Activated T-helper 1 cell treated with anti-CD3 and anti-CD28 coated beads, Interleukin-12 subunit alpha, Interleukin-12 subunit beta, Interleukin-2, Interleukin-4 antibody, amounts not matched to agents 30 ng/mL and 10 ng/mL and 1 ng/mL, durations not matched to agents 14 hours and 24 hours and 36 hours (primary cell): ENCODE results near the gene TNRC18. TPM values are rescaled to one million over a fixed set of nuclear protein-coding genes. Genes with fewer than 3 reads are reported as not detected.
"Not testable (repeated sequence)": the region's sequence is repeated elsewhere in the genome, so short reads cannot be mapped to it uniquely, and the experiment has no call there.

ENCODE experiments used
- DNase-seq: peaks from one replicate; pipeline ENCODE4 v3.0.0; 2021; ENCODE audit warnings: low spot score
- H3K27ac Mint-ChIP-seq: one replicate; pipeline ENCODE4 v1.8.0; 2021; ENCODE audit warnings: mild to moderate bottlenecking, mixed read lengths
- H3K27me3 Mint-ChIP-seq: one replicate; pipeline ENCODE4 v1.8.0; 2022; ENCODE audit warnings: mild to moderate bottlenecking, moderate library complexity, mixed read lengths; ENCODE audit not compliant: insufficient read depth
- H3K36me3 Mint-ChIP-seq: one replicate; pipeline ENCODE4 v1.8.0; 2021; ENCODE audit warnings: low read depth, mixed read lengths
- H3K4me1 Mint-ChIP-seq: one replicate; pipeline ENCODE4 v1.8.0; 2021; ENCODE audit warnings: low read depth, mixed read lengths
- H3K4me3 Mint-ChIP-seq: one replicate; pipeline ENCODE4 v1.8.0; 2021; ENCODE audit warnings: mild to moderate bottlenecking, moderate library complexity, mixed read lengths
- H3K9me3 Mint-ChIP-seq: one replicate; pipeline ENCODE4 v1.8.0; 2021; ENCODE audit warnings: mixed read lengths
- intact Hi-C: fragments of 100-400 bp; cut with micrococcal nuclease; formaldehyde crosslinking; loops from one replicate; pipeline ENCODE4 v1.15.1; 2024
- total RNA-seq: library from RNA; stranded (reverse); gene quantifications from 2 replicates; pipeline ENCODE4 v1.2.3, GENCODE V29; 2022

TNRC18 gene
- total RNA-seq, 1 donor from 2014 or later = 48.7 TPM

DNA sequence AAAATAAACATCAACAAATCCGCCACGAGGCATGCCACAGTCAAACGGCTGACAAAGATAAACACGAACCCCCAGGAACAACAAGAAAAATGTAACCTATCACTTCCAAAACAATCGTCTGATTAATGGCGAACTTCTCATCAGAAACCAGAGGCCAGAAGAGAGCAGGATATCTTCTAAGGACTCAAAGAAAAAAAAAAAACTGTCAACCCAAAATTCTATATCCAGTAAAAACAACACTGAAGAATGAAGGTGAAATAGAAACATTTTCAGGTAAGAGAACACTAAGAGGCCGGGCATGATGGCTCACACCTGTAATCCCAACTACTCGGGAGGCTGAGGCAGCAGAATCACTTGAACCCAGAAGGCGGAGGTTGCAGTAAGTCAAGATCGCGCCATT, 86.6 kb downstream of the TNRC18 start:
- H3K36me3 Mint-ChIP-seq = peaks cover 61% of the 10 kb centered on the region
- H3K4me1 Mint-ChIP-seq = peaks cover 10% of the 10 kb centered on the region

DNA sequence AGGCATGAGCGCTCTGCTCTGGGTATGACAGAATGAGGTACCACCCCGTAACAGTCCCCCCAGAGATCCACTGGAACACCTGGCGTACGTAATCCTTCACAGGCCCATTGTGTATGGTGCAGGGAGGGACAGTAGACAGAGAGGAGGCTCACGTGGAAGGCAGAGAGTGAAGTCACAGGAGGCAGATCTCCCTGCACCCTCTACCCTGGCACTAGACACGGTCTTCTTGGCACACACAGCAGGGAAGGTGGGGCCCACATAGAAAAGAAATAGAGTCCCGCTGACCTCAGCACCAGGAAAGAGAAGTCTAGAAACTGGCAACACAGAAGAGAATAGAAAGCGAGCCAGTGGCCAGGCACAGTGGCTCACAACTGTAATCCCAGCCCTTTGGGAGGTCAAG, 89.0 kb downstream of the TNRC18 start:
- no peak overlapping the region for H3K4me3 Mint-ChIP-seq
- peaks cover 15% of the 10 kb centered on the region for H3K4me1 Mint-ChIP-seq
- H3K27ac Mint-ChIP-seq = no peak overlapping the region
- DNase-seq = no peak
- H3K9me3 Mint-ChIP-seq = peaks cover 15% of the 10 kb centered on the region
- peaks cover 59% of the 10 kb centered on the region for H3K36me3 Mint-ChIP-seq
- H3K27me3 Mint-ChIP-seq = peaks cover 5% of the 10 kb centered on the region
- intact Hi-C loops = no loop called here

More for the DNA sequence above, 86.6 kb downstream of the TNRC18 start:
- peaks cover 2% of the 10 kb centered on the region for H3K27me3 Mint-ChIP-seq
- H3K4me3 Mint-ChIP-seq = no peak overlapping the region
- H3K9me3 Mint-ChIP-seq = peaks cover 25% of the 10 kb centered on the region
- H3K27ac Mint-ChIP-seq = no peak overlapping the region
- intact Hi-C loops = no loop called here
- no peak for DNase-seq

DNA sequence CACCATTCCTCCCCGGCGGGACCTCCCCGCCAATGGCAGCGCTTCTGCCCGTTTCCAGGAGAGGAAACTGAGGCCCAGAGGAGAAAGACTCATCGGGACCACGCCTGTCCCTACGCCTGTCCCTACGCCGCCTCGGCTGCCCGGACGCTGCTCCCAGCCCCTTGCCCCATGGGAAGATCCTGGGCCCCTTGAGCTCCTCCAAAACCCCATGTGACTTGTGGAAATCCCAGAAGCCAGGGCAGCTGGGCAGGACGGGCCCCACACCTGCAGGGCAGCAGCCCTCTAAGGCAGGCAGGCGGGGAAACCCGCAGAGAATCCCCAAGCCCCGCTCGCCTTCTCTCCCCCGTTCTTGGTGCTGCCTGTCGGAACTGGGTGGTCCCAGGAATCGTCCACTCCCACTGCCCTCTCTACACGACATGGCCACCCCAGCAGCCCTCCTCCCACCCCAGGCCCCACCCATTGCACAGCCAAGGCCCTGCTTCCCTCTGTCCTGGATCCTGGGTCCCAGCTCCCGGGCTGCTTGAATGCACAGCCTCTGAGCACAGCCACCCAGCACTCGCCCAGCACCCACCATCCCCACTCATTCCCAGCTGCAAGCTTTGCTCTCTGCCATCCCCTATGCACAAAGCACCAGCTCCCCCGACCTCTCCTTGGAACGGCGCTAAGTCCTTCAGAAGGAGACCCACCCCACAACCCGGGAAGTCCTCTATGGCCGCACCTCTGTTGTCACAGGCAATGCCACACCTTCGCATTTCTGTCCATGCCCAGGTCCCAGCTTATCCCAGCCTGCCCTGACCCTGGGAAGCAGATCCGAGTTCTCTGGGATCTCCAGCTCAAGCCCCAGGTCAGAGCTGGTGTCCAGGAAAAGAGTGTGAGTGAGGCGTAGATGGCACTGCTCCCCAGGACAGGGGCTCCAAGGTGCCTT, 90.3 kb downstream of the TNRC18 start:
- Mint-ChIP-seq H3K4me3 (no peak overlapping the region), H3K27me3 (peaks cover 5% of the 10 kb centered on the region), H3K4me1 (peaks cover 15% of the 10 kb centered on the region), H3K9me3 (peaks cover 15% of the 10 kb centered on the region), H3K27ac (no peak overlapping the region), H3K36me3 (peaks cover 53% of the 10 kb centered on the region)
- intact Hi-C loops = no loop called here
- no peak for DNase-seq

DNA sequence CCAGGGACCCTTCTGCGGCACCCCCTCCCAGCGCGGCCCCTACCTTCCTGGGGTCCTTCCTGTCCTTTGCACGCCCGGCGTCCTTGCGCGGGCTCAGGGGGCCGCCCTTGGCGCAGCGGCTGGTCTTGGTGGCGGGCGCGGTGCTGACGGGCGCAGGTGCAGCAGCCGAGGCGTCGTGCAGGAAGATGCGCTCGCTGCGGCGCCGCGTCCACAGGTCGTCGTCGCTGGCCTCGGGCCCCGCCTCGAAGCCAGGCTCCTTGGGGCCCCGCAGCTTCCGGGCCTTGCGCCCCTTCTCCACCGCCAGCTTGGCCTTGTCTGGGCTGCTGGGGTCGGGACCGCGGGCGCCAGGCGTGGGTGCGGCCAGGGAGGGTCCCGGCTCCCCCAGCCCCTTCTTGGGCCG, 91.1 kb downstream of the TNRC18 start:
- H3K4me1 Mint-ChIP-seq = peaks cover 15% of the 10 kb centered on the region
- intact Hi-C loops = no loop called here
- no peak for DNase-seq
- H3K27ac Mint-ChIP-seq = no peak overlapping the region
- peaks cover 15% of the 10 kb centered on the region for H3K9me3 Mint-ChIP-seq
- peaks cover 5% of the 10 kb centered on the region for H3K27me3 Mint-ChIP-seq
- H3K4me3 Mint-ChIP-seq = no peak overlapping the region
- peaks cover 49% of the 10 kb centered on the region for H3K36me3 Mint-ChIP-seq

DNA sequence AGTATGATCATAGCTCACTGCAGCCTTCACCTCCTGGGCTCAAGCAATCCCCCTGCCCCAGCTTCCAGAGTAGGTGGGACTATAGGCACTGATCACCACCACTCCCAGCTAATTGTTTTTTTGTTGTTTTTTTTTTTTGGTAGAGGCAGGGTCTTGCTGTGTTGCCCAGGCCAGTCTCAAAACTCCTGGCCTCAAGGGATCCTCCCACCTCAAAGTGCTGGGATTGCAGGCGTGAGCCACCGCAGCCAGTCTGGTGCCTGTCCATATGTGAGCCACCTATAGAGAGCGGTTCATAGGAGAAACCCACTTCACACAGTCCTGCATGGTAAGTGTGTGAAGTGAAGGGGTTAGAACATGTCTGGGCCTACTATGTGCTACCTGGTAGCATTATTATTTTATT, 93.3 kb downstream of the TNRC18 start:
- Mint-ChIP-seq H3K4me1 (peaks cover 15% of the 10 kb centered on the region), H3K27me3 (peaks cover 7% of the 10 kb centered on the region), H3K4me3 (no peak overlapping the region), H3K36me3 (peaks cover 36% of the 10 kb centered on the region), H3K9me3 (no peaks in the 10 kb centered on the region), H3K27ac (no peak overlapping the region)
- intact Hi-C loops = no loop called here
- no peak for DNase-seq

DNA sequence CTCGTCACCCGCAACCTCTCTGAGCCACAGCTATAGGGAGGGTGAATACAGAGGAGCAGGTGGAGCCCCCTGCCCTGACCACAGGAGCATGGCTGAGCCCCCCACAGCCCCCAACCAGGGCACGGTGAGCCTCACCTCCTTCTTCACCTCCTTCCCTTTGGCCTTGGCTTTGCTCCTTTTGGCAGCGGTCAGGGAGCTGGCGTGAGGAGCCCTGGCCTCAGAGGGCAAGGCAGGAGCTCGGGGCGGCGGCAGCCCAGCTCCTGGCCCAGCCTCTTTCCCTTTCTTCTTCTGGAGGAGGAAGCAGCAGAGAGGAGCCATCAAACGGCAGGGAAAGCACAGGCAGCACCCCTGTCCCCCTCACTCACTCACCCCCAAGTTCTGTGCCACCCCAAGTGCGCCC, 98.7 kb downstream of the TNRC18 start:
- no peak overlapping the region for H3K27ac Mint-ChIP-seq
- H3K27me3 Mint-ChIP-seq = peaks cover 2% of the 10 kb centered on the region
- H3K9me3 Mint-ChIP-seq = peaks cover 1% of the 10 kb centered on the region
- H3K4me1 Mint-ChIP-seq = no peaks in the 10 kb centered on the region
- intact Hi-C loops = no loop called here
- H3K36me3 Mint-ChIP-seq = peaks cover 35% of the 10 kb centered on the region
- no peak overlapping the region for H3K4me3 Mint-ChIP-seq
- DNase-seq = no peak

DNA sequence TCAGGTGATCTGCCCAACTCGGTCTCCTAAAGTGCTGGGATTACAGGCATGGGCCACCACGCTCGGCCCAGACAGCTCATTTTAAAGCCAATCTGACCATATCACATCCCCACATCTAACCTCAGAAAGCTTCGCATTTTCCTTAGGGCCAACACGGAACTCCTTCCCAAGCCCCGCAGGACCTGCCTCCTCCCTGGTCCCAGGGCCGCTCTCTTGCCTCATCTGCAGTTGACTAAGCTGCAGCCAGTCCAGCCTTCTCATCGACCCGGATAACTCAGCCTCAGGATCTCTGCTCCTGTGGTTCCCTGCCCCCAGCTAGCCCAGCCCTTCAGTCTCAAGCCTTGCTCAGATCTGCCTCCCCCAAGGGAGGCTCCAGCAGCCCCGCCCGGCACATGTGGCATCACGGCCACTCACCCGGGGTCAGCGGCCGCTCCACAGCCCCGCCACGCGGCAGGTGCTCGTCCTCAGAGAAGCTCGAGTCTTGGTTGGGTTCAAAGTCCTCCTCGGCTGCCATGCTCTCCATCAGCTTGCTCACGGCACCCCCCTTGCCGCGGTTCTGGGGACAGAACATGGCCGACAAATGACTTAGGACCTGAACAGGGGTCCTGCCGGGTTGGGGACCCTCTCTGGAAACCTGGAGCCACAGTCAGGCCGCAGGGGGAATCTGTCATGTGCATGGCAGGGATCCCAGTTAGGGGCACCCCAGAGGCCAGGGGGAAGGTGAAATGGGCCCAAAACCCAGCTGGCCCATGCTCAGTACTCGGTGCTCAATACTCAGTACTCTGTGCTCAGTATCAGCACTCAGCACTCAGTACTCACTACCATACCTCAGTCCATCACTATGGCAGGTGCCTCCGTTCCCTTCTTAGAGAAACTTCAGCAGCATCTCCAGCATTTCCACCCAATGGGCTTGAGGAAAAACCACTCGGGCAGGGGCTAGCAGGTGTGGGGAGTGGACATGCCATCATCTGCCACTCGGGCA, 99.5 kb downstream of the TNRC18 start:
- H3K27ac Mint-ChIP-seq, H3K27me3 Mint-ChIP-seq, intact Hi-C loops, H3K4me3 Mint-ChIP-seq, H3K4me1 Mint-ChIP-seq, H3K9me3 Mint-ChIP-seq, DNase-seq: not testable (repeated sequence)
- peaks cover 39% of the 10 kb centered on the region for H3K36me3 Mint-ChIP-seq

DNA sequence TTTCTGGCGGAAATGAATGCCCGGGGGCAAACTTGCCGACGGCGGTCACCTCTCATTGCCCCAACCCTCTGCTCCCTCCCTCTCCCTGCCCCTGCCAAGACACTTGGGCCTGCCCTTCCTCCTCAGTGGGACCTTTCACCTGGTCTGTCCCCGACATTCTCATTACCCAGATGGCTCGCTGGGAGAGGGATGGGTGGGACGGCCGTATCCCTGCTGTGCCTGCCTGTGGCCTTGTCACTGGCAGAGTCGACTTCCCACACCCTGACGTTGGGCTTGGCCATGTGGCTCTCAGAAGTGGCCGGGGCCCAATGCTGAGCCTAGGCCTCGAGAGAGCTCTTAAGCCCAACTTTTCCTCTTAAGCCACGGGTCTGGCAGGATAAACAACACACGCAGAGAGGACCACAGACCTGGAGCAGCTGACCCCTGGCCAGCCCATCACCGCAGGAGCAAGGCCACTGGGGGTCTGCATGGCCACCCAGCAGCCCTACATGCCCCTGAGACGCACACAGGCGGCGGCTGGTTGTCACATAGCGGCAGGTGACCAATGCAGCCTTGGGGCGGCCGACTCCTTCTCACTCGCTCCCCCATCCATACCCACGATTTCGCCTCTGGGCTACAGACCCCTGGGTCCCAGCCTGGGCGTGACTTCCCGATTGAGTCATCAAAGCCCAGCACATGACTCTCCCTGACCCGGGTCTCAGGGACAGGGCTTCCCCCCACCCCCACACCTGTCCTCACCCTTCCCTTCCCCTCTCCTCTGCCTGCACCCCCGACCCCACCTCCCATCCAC, 100.8 kb downstream of the TNRC18 start:
- no peak for DNase-seq
- H3K9me3 Mint-ChIP-seq = peaks cover 18% of the 10 kb centered on the region
- H3K27me3 Mint-ChIP-seq = peaks cover 2% of the 10 kb centered on the region
- H3K4me1 Mint-ChIP-seq = no peaks in the 10 kb centered on the region
- no peak overlapping the region for H3K4me3 Mint-ChIP-seq
- H3K36me3 Mint-ChIP-seq = peaks cover 52% of the 10 kb centered on the region
- no peak overlapping the region for H3K27ac Mint-ChIP-seq
- intact Hi-C loops = no loop called here

DNA sequence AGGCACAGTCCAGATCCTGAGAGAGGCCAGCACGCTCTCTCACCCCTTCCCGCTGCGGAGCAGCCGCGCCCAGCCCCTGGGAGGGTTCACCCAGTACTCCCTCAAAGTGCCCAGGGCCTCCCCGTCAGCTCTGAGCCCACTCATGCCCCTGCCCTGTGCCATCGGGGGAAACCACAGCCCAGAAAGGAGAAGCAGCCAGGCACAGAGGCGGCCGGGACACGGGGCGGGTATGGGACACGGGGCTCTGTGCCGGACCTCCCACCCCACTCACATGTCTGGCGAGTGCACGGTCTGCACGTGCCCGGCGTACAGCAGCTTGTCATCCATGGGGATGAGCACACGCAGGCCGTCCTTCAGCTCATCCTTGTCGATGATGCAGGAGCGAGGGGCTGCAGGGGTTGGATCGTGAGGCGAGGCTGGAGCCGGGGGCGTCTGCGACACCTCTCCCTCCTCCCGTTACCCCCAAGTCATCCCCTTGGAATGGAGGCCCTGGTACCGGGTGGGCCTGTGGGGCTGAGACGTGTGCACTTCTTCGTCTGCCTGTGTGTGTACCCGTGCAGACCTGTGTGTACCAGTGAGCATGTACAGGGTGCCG, 102.7 kb downstream of the TNRC18 start:
- DNase-seq = no peak
- no peak overlapping the region for H3K27ac Mint-ChIP-seq
- H3K4me3 Mint-ChIP-seq = no peak overlapping the region
- H3K36me3 Mint-ChIP-seq = peaks cover 54% of the 10 kb centered on the region
- peaks cover 2% of the 10 kb centered on the region for H3K27me3 Mint-ChIP-seq
- no peaks in the 10 kb centered on the region for H3K4me1 Mint-ChIP-seq
- intact Hi-C loops = no loop called here
- peaks cover 18% of the 10 kb centered on the region for H3K9me3 Mint-ChIP-seq

DNA sequence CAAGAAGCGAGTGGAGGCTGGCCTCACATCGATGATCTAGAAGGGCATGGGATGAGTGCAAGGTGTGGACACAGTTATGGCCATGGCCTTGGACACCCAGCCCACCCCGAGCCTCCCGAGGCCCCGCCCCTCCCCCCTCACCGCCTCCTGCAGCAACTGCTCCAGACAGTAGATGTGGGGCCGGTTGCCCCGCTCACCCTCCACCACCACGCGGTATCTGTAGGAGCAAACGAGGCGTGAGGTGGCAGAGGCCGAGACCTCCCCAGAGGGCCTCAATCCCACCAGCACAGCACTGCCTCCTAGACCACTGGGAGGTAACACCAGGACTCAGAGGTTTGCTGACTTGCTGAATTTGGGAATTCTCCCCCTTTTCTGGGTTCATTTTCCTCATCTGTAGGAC, 103.2 kb downstream of the TNRC18 start:
- no peak for DNase-seq
- Mint-ChIP-seq H3K36me3 (peaks cover 57% of the 10 kb centered on the region), H3K4me3 (no peak overlapping the region), H3K9me3 (peaks cover 18% of the 10 kb centered on the region), H3K27ac (no peak overlapping the region), H3K27me3 (no peaks in the 10 kb centered on the region), H3K4me1 (no peaks in the 10 kb centered on the region)
- intact Hi-C loops = no loop called here

DNA sequence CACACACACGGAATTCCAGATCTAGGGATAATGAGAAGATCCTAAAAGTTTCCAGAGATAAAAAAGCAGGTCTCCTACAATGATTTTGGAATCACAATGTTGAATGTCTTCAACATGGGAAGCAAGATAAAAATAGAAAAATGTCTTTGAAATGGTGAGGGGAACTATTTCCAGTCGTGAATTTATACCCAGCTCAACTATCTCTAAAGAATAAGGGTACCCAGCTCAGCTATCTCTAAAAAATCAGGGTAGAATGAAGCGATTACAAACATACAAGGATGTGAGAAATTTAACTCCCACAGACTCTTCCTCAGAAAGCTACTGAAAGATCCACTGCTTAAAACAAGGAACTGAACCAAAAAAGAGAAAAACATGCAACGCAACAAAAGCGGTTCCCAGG, 105.0 kb downstream of the TNRC18 start:
- H3K27me3 Mint-ChIP-seq, intact Hi-C loops, H3K27ac Mint-ChIP-seq, DNase-seq, H3K4me1 Mint-ChIP-seq, H3K4me3 Mint-ChIP-seq: not testable (repeated sequence)
- Mint-ChIP-seq H3K36me3 (peaks cover 51% of the 10 kb centered on the region), H3K9me3 (peaks cover 18% of the 10 kb centered on the region)

DNA sequence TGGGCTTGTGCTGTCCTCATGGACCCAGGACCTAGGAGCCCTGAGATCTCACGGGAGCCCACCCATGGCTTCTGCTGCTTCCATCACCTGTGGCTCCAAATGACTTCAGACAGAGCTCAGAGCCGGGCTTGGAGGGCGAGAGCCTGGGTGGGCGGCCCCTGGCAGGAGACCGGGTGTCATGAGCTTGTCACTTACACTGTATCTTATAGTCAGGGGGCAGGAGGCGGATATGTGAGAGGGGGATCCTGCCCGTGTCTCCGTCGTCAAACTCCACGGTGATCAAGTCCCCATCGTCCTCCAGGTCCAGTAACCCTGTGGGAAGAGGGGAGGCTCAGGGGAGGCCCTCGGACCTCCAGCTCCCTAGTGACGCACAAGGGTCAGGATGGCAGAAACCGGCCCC, 107.9 kb downstream of the TNRC18 start:
- no peaks in the 10 kb centered on the region for H3K4me1 Mint-ChIP-seq
- no peak overlapping the region for H3K27ac Mint-ChIP-seq
- H3K4me3 Mint-ChIP-seq = no peak overlapping the region
- H3K27me3 Mint-ChIP-seq = no peaks in the 10 kb centered on the region
- H3K36me3 Mint-ChIP-seq = peaks cover 45% of the 10 kb centered on the region
- DNase-seq = no peak
- H3K9me3 Mint-ChIP-seq = peaks cover 18% of the 10 kb centered on the region
- intact Hi-C loops = no loop called here
